Gastroesophageal sphincter (tissue), 4 donors: Measurements from ENCODE around the gene ANKRA2. TPM values are rescaled to one million over a fixed set of nuclear protein-coding genes. Genes with fewer than 3 reads are reported as not detected.

Experiments
- ATAC-seq: fragments of 150-250 bp; one replicate; pipeline ENCODE4 v1.9.1; 2016; ENCODE audit warnings: mild to moderate bottlenecking, moderate library complexity
- H3K27ac ChIP-seq, 4 donors: fragments of 200-600 bp; sonication (generic) in 3 of 4; 1 replicate in 3 of 4; 2 replicates in 1 of 4; pipeline ENCODE4 v1.5.1; 2016 to 2019
- H3K27me3 ChIP-seq: fragments of 200-600 bp; sonication (generic); one replicate; pipeline ENCODE4 v1.5.1; 2019
- H3K36me3 ChIP-seq, 2 donors: fragments of 200-600 bp; sonication (generic); one replicate each; pipeline ENCODE4 v1.5.1; 2019; ENCODE audit warnings: control low read depth in 1 of 2
- H3K4me1 ChIP-seq, 3 donors: fragments of 200-600 bp; sonication (generic); 1 replicate in 2 of 3; 2 replicates in 1 of 3; pipeline ENCODE4 v1.5.1; 2016 to 2019; ENCODE audit warnings: control low read depth in 2 of 3
- H3K4me3 ChIP-seq, 2 donors: fragments of 200-600 bp; sonication (generic); one replicate each; pipeline ENCODE4 v1.5.1; 2019; ENCODE audit warnings: mild to moderate bottlenecking in 1 of 2, moderate library complexity in 1 of 2
- H3K9me3 ChIP-seq, 3 donors: fragments of 200-600 bp; sonication (generic); one replicate each; pipeline ENCODE4 v1.5.1; 2017 to 2019; ENCODE audit warnings: control low read depth in 2 of 3
- EP300 ChIP-seq: sonication (generic); formaldehyde crosslinking; IDR thresholded peaks from one replicate; pipeline ENCODE4 v1.6.1; 2017; ENCODE audit warnings: antibody characterized with exemption, mild to moderate bottlenecking
- POLR2A ChIP-seq, 2 donors: fragments of 450-650 bp; IDR thresholded peaks; one replicate each; pipeline ENCODE4 v1.6.1; 2017; ENCODE audit warnings: antibody characterized with exemption in 2 of 2, mild to moderate bottlenecking in 2 of 2, moderate library complexity in 1 of 2
- POLR2AphosphoS5 ChIP-seq: sonication (generic); formaldehyde crosslinking; IDR thresholded peaks from one replicate; pipeline ENCODE4 v1.6.1; 2017; ENCODE audit warnings: antibody characterized with exemption
- WGBS, 2 donors: methylation state at CpG; one replicate each; pipeline ENCODE4 v1.1.5; 2018; ENCODE audit warnings: low coverage in 1 of 2; 5-methylcytosine and 5-hydroxymethylcytosine counted together
- total RNA-seq, 4 donors: library from RNA; depleted of rRNA; stranded (reverse); fragments of >200 nt; gene quantifications; one replicate each; pipeline ENCODE4 v1.1.0, GENCODE V29; 2016
- TF ChIP-seq, protein P1 (sequence below), 4 experiments: fragments of 200-600 bp in 2 of 4; fragments of 450-650 bp in 2 of 4; sonication (generic) in 1 of 4; IDR thresholded peaks; one replicate each; pipeline ENCODE4 v1.5.1; 2017 to 2019; ENCODE audit warnings: antibody characterized with exemption in 4 of 4, mild to moderate bottlenecking in 2 of 4, moderate library complexity in 2 of 4

ANKRA2 gene
- total RNA-seq, 4 donors from 2014 or later, result 18.3 to 55.3 (median 28.2) TPM

DNA sequence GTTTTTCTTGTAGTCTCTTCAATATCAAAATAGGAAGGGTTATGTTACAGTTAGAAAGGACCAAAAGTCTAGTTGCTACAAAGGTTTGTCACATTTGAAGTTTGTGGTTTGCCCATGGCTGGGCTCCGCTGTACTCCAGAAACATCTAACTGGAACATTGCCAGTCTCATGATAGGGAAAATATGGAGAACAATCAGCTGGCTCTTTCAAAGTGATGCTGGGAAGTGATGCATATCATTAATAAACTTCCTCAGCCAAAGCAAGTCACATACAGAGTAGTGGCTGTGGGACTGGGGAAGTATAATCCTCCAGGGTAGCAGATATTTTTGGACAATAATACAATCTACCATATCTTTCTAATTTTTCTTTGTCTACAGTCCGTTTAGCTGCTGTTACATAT, 58.4 kb downstream of the ANKRA2 start:
- H3K36me3 ChIP-seq, result peaks cover 12 to 48% of the 10 kb centered on the region in 2 donors
- H3K27ac ChIP-seq, result peak overlapping the region in 3 of 4 donors; percentile 27 to 48 (median 41)

DNA sequence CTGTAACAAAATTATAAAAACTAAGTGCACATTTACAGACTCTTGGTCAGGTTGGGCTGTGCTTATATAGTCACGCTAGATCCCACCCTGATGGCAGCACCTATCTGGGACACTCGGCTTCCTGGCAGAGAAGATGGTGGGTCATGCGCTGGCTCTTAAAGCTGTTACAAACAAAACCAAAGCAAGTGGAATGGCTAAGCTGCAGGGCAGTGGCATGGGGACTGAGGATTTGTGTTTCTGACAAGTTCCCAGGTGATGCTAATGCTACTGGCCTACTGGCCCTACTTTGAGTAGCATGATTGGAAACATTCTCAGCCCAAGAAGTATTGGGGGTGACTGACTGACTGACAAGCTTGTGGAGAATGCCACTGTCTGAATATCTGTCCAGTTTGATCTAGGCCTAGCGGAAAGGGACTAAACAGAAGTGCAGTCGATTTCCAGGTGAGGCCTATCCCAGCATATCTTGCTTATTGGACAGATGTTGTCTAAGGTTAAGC, 58.9 kb downstream of the ANKRA2 start:
- no peak for ATAC-seq
- Histone ChIP-seq H3K27ac (peak overlapping the region in 2 of 4 donors; percentile 41 to 48), H3K36me3 (peaks cover 12 to 53% of the 10 kb centered on the region in 2 donors), H3K27me3 (no peaks in the 10 kb centered on the region), H3K4me1 (peaks cover 0 to 20% (median 0%) of the 10 kb centered on the region in 3 donors), H3K4me3 (no peak overlapping the region), H3K9me3 (no peaks in the 10 kb centered on the region)
- TF ChIP-seq POLR2A (IDR thresholded peaks at IDR 0.05), result no peak
- TF ChIP-seq, protein P1, sequence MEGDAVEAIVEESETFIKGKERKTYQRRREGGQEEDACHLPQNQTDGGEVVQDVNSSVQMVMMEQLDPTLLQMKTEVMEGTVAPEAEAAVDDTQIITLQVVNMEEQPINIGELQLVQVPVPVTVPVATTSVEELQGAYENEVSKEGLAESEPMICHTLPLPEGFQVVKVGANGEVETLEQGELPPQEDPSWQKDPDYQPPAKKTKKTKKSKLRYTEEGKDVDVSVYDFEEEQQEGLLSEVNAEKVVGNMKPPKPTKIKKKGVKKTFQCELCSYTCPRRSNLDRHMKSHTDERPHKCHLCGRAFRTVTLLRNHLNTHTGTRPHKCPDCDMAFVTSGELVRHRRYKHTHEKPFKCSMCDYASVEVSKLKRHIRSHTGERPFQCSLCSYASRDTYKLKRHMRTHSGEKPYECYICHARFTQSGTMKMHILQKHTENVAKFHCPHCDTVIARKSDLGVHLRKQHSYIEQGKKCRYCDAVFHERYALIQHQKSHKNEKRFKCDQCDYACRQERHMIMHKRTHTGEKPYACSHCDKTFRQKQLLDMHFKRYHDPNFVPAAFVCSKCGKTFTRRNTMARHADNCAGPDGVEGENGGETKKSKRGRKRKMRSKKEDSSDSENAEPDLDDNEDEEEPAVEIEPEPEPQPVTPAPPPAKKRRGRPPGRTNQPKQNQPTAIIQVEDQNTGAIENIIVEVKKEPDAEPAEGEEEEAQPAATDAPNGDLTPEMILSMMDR (IDR thresholded peaks at IDR 0.05), result no peak
- no peak for TF ChIP-seq EP300
- no peak for TF ChIP-seq POLR2AphosphoS5
- 90 to 97% methylated on average over 3 of the region's 5 CpGs for WGBS, 2 donors

More for the DNA sequence above, 58.4 kb downstream of the ANKRA2 start:
- Histone ChIP-seq H3K4me1 (peaks cover 0 to 16% (median 0%) of the 10 kb centered on the region in 3 donors), H3K27me3 (no peaks in the 10 kb centered on the region), H3K4me3 (no peak overlapping the region), H3K9me3 (no peaks in the 10 kb centered on the region)
- TF ChIP-seq EP300 (no peak), POLR2A (IDR thresholded peaks at IDR 0.05) (no peak), POLR2AphosphoS5 (no peak)
- TF ChIP-seq, protein P1 (IDR thresholded peaks at IDR 0.05), result no peak
- WGBS, 2 donors, result 13 to 17% methylated on average over 2 of the region's 2 CpGs
- no peak for ATAC-seq

Other genes with a start within 250 kb of the ANKRA2 start
- 10 to 100 TPM in 1 of 4 donors, 1 to 10 TPM in 2, not detected in 1; 2.4 to 13.9 (median 9.6) TPM for gene FOXD1, start 116.9 kb downstream of the ANKRA2 start, total RNA-seq
- 100 to 1,000 TPM; 423 to 586 (median 532) TPM for gene BTF3, start 67.2 kb downstream of the ANKRA2 start, total RNA-seq
- 10 to 100 TPM; 10.5 to 35.0 (median 22.4) TPM for gene UTP15, start 104 bp upstream of the ANKRA2 start, total RNA-seq
- 10 to 100 TPM; 16.9 to 29.7 (median 25.7) TPM for gene ARHGEF28, start 60.6 kb upstream of the ANKRA2 start, total RNA-seq